ENCODE measurements around the gene GPRASP1. TPM values are rescaled to one million over a fixed set of nuclear protein-coding genes. Genes with fewer than 3 reads are reported as not detected.

GPRASP1 gene, protein sequence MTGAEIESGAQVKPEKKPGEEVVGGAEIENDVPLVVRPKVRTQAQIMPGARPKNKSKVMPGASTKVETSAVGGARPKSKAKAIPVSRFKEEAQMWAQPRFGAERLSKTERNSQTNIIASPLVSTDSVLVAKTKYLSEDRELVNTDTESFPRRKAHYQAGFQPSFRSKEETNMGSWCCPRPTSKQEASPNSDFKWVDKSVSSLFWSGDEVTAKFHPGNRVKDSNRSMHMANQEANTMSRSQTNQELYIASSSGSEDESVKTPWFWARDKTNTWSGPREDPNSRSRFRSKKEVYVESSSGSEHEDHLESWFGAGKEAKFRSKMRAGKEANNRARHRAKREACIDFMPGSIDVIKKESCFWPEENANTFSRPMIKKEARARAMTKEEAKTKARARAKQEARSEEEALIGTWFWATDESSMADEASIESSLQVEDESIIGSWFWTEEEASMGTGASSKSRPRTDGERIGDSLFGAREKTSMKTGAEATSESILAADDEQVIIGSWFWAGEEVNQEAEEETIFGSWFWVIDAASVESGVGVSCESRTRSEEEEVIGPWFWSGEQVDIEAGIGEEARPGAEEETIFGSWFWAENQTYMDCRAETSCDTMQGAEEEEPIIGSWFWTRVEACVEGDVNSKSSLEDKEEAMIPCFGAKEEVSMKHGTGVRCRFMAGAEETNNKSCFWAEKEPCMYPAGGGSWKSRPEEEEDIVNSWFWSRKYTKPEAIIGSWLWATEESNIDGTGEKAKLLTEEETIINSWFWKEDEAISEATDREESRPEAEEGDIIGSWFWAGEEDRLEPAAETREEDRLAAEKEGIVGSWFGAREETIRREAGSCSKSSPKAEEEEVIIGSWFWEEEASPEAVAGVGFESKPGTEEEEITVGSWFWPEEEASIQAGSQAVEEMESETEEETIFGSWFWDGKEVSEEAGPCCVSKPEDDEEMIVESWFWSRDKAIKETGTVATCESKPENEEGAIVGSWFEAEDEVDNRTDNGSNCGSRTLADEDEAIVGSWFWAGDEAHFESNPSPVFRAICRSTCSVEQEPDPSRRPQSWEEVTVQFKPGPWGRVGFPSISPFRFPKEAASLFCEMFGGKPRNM (N-terminal part only)
- 2.1 to 3.6 TPM (median 2.2 TPM) in 3 replicates for total RNA-seq
- long read RNA-seq, full-length matches to known transcripts = 1 of 2 reads
- long read RNA-seq, partial matches to known transcripts = 1 of 2 reads
- long read RNA-seq, other reads (novel, unspliced or antisense) = 0 of 2 reads

DNA sequence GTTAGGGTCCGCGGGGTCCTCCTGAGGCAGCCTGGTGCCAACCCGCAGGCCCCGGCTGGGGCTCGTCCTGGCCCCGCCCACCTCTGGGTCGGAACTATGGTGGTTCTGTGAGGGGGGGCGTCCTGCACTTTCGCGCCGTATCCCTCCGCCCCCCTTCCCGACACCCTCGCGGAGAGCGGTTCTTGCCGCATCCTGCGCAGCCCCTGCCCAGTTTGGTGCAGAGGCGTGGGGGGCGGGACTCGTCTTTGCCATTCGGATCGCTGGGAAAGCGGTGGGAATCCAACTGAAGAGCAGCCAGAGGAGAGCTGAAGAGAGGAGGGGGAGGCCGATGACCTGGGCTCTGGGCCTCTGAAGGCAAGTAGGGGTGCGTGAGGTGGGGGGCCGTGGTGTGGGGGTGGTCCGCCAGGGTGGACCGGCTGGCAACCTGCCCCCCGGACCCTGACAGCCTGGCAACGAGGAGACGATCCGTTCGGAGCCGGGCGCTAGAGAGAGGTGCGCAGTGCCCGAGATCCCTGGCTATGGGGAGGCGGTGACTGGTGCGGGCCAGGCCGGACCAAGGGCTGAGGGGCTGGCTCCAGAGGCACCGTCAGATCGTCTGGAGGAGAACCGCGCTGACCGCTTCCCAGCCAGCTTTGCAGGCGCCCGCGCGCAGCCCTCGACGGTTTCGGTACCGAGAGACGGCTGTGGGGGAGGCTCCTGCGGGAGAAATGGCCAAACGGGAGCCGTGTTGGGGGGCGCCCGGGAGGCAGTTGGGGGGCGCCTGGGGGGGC, at the start of gene GPRASP1:
Gene GPRASP1 (plus strand): TSS at position 242 of the 770 bp plus-strand sequence. CDS start 2,431 bp downstream, outside the sequence.
- Mint-ChIP-seq H3K9me3 (ENCODE audit: low read depth) (peaks cover 34% of the 10 kb centered on the region), H3K27me3 (ENCODE audit: low read depth) (no peaks in the 10 kb centered on the region), H3K4me3 (ENCODE audit: unreplicated experiment) (peak within 1 kb of the TSS; percentile 84), H3K36me3 (ENCODE audit: low read depth) (peaks cover 5% of the 10 kb centered on the region), H3K4me1 (ENCODE audit: low read depth) (no peaks in the 10 kb centered on the region), H3K27ac (ENCODE audit: unreplicated experiment) (no peak within 1 kb of the TSS)
- no peak for DNase-seq (ENCODE audit: low spot score)
- TF ChIP-seq, protein P1, sequence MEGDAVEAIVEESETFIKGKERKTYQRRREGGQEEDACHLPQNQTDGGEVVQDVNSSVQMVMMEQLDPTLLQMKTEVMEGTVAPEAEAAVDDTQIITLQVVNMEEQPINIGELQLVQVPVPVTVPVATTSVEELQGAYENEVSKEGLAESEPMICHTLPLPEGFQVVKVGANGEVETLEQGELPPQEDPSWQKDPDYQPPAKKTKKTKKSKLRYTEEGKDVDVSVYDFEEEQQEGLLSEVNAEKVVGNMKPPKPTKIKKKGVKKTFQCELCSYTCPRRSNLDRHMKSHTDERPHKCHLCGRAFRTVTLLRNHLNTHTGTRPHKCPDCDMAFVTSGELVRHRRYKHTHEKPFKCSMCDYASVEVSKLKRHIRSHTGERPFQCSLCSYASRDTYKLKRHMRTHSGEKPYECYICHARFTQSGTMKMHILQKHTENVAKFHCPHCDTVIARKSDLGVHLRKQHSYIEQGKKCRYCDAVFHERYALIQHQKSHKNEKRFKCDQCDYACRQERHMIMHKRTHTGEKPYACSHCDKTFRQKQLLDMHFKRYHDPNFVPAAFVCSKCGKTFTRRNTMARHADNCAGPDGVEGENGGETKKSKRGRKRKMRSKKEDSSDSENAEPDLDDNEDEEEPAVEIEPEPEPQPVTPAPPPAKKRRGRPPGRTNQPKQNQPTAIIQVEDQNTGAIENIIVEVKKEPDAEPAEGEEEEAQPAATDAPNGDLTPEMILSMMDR (IDR thresholded peaks at IDR 0.05) = no peak

DNA sequence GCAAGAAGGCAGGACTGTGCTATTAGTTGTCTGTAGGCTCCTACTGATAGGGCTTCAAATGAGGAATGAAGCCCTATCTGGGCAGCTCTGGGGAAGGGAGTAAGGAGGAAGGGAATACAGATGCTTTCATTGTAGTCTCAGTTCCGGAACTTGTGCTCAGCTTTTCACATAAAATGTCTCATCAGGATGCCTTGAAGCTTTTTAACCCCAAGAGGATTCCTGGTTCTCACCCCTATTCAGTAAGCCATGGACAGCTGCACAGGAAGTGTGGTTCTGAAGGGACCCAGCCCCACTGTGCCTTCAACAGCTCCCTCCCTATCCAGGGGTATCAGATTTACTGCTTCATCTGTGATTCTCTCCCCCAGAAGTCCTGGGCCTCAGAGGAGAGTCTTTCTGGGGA, 47.0 kb upstream of the GPRASP1 start:
- Mint-ChIP-seq H3K27ac (ENCODE audit: unreplicated experiment) (no peak overlapping the region), H3K9me3 (ENCODE audit: low read depth) (peaks cover 6% of the 10 kb centered on the region), H3K36me3 (ENCODE audit: low read depth) (peaks cover 2% of the 10 kb centered on the region), H3K27me3 (ENCODE audit: low read depth) (no peaks in the 10 kb centered on the region), H3K4me1 (ENCODE audit: low read depth) (peaks cover 32% of the 10 kb centered on the region), H3K4me3 (ENCODE audit: unreplicated experiment) (no peak overlapping the region)
- DNase-seq (ENCODE audit: low spot score) = no peak
- TF ChIP-seq, protein P1 (IDR thresholded peaks at IDR 0.05) = no peak

DNA sequence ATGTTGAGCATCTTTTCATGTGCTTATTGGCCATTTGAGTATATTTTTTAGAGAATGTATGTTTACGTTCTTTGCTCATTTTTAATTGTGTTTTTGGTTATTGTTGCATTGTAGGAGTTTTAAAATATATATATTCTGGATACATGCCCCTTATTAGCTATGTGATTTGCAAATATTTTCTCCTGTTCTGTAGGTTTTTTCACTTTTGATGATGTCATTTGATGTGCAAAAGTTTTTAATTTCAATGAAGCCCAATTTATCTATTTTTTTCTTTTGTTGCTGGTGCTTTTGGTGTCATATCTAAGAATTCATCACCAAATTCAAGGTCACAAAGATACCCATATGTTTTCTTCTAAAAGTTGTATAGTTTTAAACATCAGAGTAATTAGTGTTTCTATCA, 45.2 kb upstream of the GPRASP1 start:
- H3K36me3 Mint-ChIP-seq (ENCODE audit: low read depth) = peaks cover 2% of the 10 kb centered on the region
- H3K27me3 Mint-ChIP-seq (ENCODE audit: low read depth) = no peaks in the 10 kb centered on the region
- peaks cover 23% of the 10 kb centered on the region for H3K4me1 Mint-ChIP-seq (ENCODE audit: low read depth)
- no peak for DNase-seq (ENCODE audit: low spot score)
- peaks cover 6% of the 10 kb centered on the region for H3K9me3 Mint-ChIP-seq (ENCODE audit: low read depth)
- no peak overlapping the region for H3K27ac Mint-ChIP-seq (ENCODE audit: unreplicated experiment)
- TF ChIP-seq, protein P1 (IDR thresholded peaks at IDR 0.05) = no peak
- H3K4me3 Mint-ChIP-seq (ENCODE audit: unreplicated experiment) = no peak overlapping the region

DNA sequence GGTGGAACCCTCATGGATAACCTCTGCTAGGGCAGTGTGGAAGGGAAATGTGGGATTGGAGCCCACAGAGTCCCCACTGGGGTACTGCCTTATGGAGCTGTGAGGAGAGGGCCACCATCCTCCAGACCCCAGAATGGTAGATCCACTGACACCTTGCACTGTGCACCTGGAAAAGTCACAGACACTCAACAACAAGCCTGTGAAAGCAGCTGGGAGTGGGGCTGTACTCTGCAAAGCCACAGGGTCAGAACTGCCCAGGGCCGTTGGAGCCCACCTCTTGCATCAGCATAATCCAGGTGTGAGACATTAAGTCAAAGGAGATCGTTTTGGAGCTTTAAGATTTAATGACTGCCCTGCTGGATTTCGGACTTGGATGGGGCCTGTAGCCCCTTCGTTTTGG, 40.4 kb upstream of the GPRASP1 start:
- H3K36me3 Mint-ChIP-seq (ENCODE audit: low read depth) = no peaks in the 10 kb centered on the region
- H3K4me3 Mint-ChIP-seq (ENCODE audit: unreplicated experiment) = no peak overlapping the region
- TF ChIP-seq, protein P1 (IDR thresholded peaks at IDR 0.05) = no peak
- H3K4me1 Mint-ChIP-seq (ENCODE audit: low read depth) = peaks cover 16% of the 10 kb centered on the region
- H3K9me3 Mint-ChIP-seq (ENCODE audit: low read depth) = peaks cover 4% of the 10 kb centered on the region
- DNase-seq (ENCODE audit: low spot score) = no peak
- no peak overlapping the region for H3K27ac Mint-ChIP-seq (ENCODE audit: unreplicated experiment)
- H3K27me3 Mint-ChIP-seq (ENCODE audit: low read depth) = no peaks in the 10 kb centered on the region
